ENCODE data around the gene FAHD2A.
"Not testable (repeated sequence)": the region's sequence is repeated elsewhere in the genome, so short reads cannot be mapped to it uniquely, and the experiment has no call there.

Gene FAHD2A

DNA sequence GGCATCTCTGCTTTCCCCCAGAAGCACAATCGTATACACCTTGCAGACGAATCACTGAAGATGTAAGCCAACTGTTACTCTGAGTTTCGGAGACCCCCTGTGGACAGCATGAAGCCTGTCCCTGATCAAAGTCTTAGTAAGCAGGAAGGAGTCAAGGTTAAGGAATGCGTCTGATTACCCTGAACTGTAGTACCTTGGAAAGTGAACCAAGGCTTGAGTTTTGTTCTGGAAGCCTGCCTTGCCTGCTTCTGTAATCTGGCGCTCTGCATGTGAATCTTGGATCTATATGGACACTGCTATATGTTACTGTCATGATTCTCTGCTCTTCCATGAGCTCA lies 33.3 kb downstream of the FAHD2A start:
- DNase-seq (ENCODE audit: low read depth): not testable (repeated sequence)

DNA sequence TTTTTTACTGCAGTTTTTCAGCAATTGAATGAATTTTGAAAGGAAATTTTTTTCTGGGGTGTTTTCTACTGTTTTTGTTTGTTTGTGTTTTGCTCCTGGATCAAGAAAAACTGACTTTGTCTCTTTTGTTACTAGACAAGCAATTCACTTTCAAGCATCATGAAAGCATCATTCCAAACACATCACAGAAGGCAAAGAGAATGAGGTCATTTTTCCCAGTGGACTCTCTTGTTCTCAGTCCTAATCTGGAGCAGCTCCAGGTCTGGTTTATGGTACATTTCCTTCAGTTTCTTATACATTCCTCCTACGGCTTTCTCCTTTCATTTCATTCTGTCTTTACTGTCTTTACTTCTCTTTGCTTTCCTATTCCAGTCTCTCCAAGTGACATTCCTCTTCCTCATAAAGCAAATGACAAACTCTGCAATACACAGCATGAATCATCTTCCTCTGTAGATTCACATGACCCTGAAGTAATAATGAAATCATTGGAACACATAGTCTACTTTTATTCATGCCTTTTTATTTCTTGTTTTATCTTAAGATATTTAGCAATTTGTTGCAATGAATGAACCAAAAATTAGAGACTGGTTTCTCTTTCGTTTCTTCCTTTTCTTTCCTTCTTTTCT lies 40.1 kb downstream of the FAHD2A start:
- not testable (repeated sequence) for DNase-seq (ENCODE audit: low read depth)

DNA sequence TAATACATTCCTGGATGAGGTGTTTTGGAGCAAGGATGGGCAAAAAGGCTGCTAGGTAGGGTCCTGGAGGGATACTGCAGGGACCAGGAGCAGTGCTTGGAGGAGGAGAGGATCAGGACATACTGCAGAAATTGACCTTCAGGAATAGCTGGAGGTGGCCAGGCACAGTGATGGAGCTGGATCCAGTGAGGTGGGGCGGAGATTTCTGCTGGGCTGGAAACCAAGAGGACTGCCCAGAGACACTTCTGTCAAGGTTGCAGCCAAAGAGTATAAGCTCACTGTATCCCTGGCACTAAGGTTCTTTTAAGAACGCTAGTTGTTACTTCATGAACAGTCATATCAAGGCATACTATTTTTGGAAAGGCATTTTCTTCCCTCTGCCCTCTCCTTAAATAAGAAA lies 42.8 kb downstream of the FAHD2A start:
- DNase-seq (ENCODE audit: low read depth): not testable (repeated sequence)

DNA sequence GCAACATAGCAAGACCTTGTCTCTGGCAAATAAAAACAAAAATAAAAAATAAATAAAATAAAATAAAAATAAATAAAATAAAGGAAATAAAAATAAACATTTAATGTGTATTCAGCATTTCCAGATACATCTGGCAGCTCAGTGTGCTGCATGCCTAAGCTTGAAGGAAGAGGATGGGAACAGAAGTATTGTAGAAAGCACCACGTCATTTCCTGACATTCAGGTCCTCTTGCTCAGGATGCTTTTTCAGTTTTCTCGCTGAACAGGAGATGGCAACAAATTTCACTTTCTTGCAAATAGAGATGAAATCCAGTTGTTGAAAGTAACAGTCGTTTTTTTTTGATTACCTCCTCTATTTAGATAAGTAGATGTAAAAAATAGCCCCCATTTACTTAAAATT lies 60.8 kb downstream of the FAHD2A start:
- not testable (repeated sequence) for DNase-seq (ENCODE audit: low read depth)

All from activated gamma-delta T cell treated with anti-CD3 and anti-CD28 coated beads, Interleukin-2, amount 50 U/mL, for 16 hours (primary cell).